Astrocyte of the cerebellum (primary cell): ENCODE data around the gene MTG2.

ENCODE experiments used
- DNase-seq: peaks from one replicate; pipeline ENCODE4 v3.0.0-alpha.2; 2011; ENCODE audit warnings: low read depth
- H3K4me3 ChIP-seq: 2 replicates; pipeline ENCODE4 v1.5.1; 2011; ENCODE audit warnings: mild to moderate bottlenecking, low read depth, low read length, moderate library complexity
- CTCF ChIP-seq: IDR thresholded peaks from 2 replicates; pipeline ENCODE4 v1.5.1; 2012; ENCODE audit warnings: low read length, low read depth, moderate library complexity, mild to moderate bottlenecking; ENCODE audit errors: missing control alignments
- in situ Hi-C: cut with HindIII; loops from 2 replicates; pipeline ENCODE4 v1.10.0; 2017; ENCODE audit warnings: low sequenced_read_pairs

MTG2 gene

DNA sequence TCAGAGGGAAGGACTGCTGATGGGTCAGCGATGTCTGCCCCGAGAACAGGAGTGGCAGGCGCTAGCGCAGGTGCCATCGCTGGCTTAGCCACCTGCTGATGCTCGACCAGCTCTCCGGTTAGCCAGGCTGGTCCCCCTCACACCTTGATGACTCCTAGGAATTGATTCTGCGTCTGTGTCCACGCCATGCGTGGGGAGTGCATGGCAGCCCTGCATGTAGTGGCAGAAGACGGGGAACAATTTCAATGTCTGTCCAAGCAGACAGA lies 32.6 kb upstream of the MTG2 start:
- no peak for TF ChIP-seq CTCF
- DNase-seq = no peak
- H3K4me3 ChIP-seq = no peak overlapping the region
- in situ Hi-C loops = no loop called here

DNA sequence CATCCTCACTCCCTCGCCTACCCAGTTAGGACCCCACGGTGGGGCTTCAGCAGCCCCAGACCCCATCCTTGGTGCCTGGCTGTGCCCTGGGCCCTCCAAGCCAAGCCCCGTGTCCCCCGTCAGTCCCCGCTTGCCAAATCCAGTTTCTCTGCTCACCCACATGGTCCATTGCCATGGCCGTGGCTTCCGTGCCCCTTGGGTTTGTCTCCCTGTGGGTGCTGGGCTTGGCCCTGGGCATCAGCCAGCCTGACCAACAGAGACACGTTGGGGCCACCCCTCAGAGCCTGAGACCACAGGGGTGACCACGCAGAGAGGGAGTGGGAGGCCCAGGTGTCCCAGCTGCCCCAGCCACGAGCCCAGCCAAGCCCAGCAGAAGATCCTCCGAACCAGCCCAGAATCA lies 31.6 kb upstream of the MTG2 start:
- in situ Hi-C loops = no loop called here
- H3K4me3 ChIP-seq = no peak overlapping the region
- DNase-seq = no peak
- no peak for TF ChIP-seq CTCF

- no peak for TF ChIP-seq CTCF
- DNase-seq = no peak
- H3K4me3 ChIP-seq = no peak overlapping the region
- in situ Hi-C loops = no loop called here
Observed at GRCh38 chr20:62151835-62152364, 30.9 kb upstream of the MTG2 start.

DNA sequence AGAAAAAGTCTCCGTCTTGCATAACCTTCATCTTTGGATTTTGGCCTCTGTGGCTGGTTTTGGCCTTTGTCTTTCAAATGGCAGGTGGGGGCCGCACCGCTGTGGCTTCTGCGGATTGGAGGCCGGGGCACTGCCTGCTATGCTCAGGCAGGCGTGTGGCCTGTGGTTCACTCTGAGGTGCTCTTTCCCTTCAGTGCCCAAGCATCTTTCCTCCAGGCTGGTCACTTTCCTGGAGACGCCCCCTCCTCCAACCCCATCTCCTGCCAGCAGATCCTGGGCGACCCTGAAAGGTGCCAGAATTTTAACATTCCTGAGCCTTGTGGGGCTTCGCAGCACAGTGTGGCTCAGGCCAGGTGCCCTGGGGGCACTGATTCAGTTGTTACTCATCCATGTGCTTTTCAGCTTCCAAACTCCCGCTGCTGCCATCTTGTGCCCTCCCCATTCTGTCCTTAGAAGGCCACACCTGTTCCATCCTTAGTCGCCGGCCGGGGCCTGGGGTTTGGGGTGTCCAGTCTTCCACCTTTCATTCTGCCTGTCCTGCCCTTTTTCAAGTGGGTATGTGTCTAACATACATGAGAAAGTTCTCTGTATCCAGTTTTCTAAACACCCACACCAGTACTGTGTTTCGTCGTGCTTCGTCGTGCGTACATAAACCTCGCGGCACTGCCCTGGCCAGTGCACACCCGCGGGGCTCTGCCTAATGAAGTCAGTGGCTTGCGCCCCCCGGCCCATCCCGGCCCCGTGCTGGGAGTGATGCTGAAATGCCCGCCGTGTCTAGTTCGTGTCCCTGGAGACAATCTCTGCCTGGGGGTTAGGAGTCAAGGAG lies 27.2 kb upstream of the MTG2 start:
- H3K4me3 ChIP-seq = no peak overlapping the region
- no peak for TF ChIP-seq CTCF
- DNase-seq = no peak
- in situ Hi-C loops = no loop called here

GRCh38 chr20:62156254-62156556 lies 26.6 kb upstream of the MTG2 start:
- in situ Hi-C loops = no loop called here
- no peak overlapping the region for H3K4me3 ChIP-seq
- no peak for TF ChIP-seq CTCF
- DNase-seq = no peak

DNA sequence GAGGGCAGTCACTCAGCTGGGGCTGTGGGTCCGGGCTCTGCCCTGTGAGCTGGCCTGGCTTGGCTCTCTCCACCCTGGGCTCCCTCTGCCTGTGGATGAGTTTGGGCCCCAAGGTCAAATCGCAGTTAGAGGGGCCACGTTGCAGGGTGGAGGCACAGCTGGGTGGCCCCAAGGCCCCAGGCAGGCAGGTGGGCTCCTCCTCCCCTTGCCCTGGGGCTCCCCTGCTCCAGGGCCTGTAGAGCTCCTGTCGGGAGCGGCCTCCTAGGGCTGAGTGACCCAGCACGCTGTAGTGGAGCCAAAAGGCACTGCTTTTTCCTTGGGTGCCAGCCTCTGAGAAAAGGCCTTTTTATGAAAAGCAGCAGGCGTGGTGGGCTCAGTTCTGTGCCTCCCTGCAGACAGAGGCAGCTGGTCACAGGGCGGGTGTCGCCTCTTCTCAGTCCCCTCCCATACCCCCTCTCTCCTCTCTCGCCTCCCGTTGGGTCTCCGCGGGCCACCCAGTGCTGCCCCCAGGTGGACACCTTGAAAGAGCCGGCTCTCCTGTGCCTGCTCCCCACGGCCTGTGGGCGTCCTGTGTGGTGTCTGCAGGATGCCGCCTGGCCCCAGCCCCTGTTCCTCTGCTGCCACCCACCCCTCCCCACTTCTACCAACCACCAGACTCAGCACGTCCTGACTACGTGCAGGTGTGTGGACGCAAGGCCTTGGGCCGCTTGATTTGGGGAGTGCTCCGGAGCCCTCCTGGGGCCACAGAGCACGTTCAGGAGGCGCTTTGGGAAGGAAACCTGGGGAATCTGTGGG lies 26.0 kb upstream of the MTG2 start:
- TF ChIP-seq CTCF = peak; percentile 74
- in situ Hi-C loops = no loop called here
- H3K4me3 ChIP-seq = no peak overlapping the region
- DNase-seq = no peak
